GM12878 (cell line): ENCODE measurements around the gene NBPF26. TPM values are rescaled to one million over a fixed set of nuclear protein-coding genes. Genes with fewer than 3 reads are reported as not detected.
"Not testable (repeated sequence)": the region's sequence is repeated elsewhere in the genome, so short reads cannot be mapped to it uniquely, and the experiment has no call there.

Experiments
- ATAC-seq: fragments of 200-7000 bp; cut with Tn5 transposase; 3 replicates; pipeline ENCODE4 v1.9.1; 2020; ENCODE audit warnings: mild to moderate bottlenecking, moderate library complexity
- Bru-seq: library from RNA; stranded (reverse); fragments of 400-500 nt; gene quantifications from one replicate; lab custom pipeline; 2021; lab: Mats Ljungman, UMichigan
- BruChase-seq, 2 experiments: library from RNA; stranded (reverse); fragments of 400-500 nt; gene quantifications; one replicate each; lab custom pipeline; 2021; lab: Mats Ljungman, UMichigan
- BruUV-seq: library from RNA; stranded (reverse); fragments of 400-500 nt; replicated peaks from 2 replicates; lab custom pipeline; 2021; lab: Mats Ljungman, UMichigan
- CTCF ChIA-PET: fragments of 300-600 bp; sonication (Branson Sonifier 250); formaldehyde crosslinking; extraction: SDS; loops from one replicate; lab custom pipeline; 2021; ENCODE audit warnings: inconsistent platforms; lab: Yijun Ruan, JAX
- POLR2A ChIA-PET: fragments of 350-600 bp; formaldehyde crosslinking; extraction: SDS; loops from one replicate; lab custom pipeline; 2021; ENCODE audit warnings: inconsistent platforms; lab: Charles Lee
- RAD21 ChIA-PET: fragments of 300-600 bp; sonication (Branson Sonifier 250); formaldehyde crosslinking; loops from one replicate; lab custom pipeline; 2023; ENCODE audit warnings: antibody characterized with exemption; ENCODE audit not compliant: unreplicated experiment; lab: Charles Lee
- SMC1A ChIA-PET: fragments of 300-600 bp; sonication (Branson Sonifier 250); formaldehyde crosslinking; loops from one replicate; lab custom pipeline; 2023; ENCODE audit not compliant: unreplicated experiment, uncharacterized antibody; lab: Charles Lee
- DNase-seq: peaks from one replicate; pipeline ENCODE4 v3.0.0-alpha.2; 2011; ENCODE audit warnings: low read depth, low spot score
- FAIRE-seq: peaks from 3 replicates; lab custom pipeline; 2011; peaks lifted over from hg19 to GRCh38; lab: Jason Lieb, UNC
- H2AFZ ChIP-seq: 2 replicates; pipeline ENCODE4 v1.6.0; 2011; ENCODE audit warnings: low read depth, low read length, control low read depth; ENCODE audit not compliant: control insufficient read depth
- H3K27ac ChIP-seq: 2 replicates; pipeline ENCODE4 v1.5.1; 2011; ENCODE audit warnings: control low read depth; ENCODE audit not compliant: control insufficient read depth, insufficient read depth
- H3K27me3 ChIP-seq, 2 experiments: replicated peaks in 1 of 2; 2 replicates each; pipeline versions ENCODE4 v1.6.0 to v1.6.1; 2011; ENCODE audit warnings: low read length in 1 of 2; ENCODE audit not compliant: control insufficient read depth in 2 of 2, insufficient read depth in 2 of 2
- H3K36me3 ChIP-seq, 2 experiments: 2 replicates each; pipeline ENCODE4 v1.5.1; 2011; ENCODE audit warnings: low read length in 1 of 2; ENCODE audit not compliant: control insufficient read depth in 2 of 2, insufficient read depth in 2 of 2
- H3K4me1 ChIP-seq: 2 replicates; pipeline ENCODE4 v1.6.1; 2011; ENCODE audit warnings: mild to moderate bottlenecking, low read length, moderate library complexity, mixed read lengths; ENCODE audit not compliant: control insufficient read depth, insufficient read depth
- H3K4me2 ChIP-seq: 2 replicates; pipeline ENCODE4 v1.6.0; 2011; ENCODE audit warnings: control low read depth; ENCODE audit not compliant: control insufficient read depth, insufficient read depth
- H3K4me3 ChIP-seq: fragments of 200-600 bp; sonication (generic); 2 replicates; pipeline ENCODE4 v1.5.1; 2016
- H3K79me2 ChIP-seq: 2 replicates; pipeline ENCODE4 v1.6.0; 2011; ENCODE audit warnings: low read length; ENCODE audit not compliant: control insufficient read depth, insufficient read depth
- H3K9ac ChIP-seq: 2 replicates; pipeline ENCODE4 v1.8.0; 2011; ENCODE audit warnings: low read length, control low read depth, mixed read lengths; ENCODE audit not compliant: control insufficient read depth, insufficient read depth
- H3K9me3 ChIP-seq: replicated peaks from 3 replicates; pipeline ENCODE4 v1.5.1; 2011; ENCODE audit warnings: mild to moderate bottlenecking, low read length; ENCODE audit not compliant: control insufficient read depth, insufficient read depth
- H4K20me1 ChIP-seq: 2 replicates; pipeline ENCODE4 v1.6.0; 2011; ENCODE audit not compliant: control insufficient read depth, insufficient read depth
- CHD2 ChIP-seq: IDR thresholded peaks from 2 replicates; pipeline ENCODE4 v1.6.1; 2011; ENCODE audit warnings: low read depth, low read length, improper control_type of control experiment, borderline replicate concordance
- POLR2A ChIP-seq: IDR thresholded peaks from 2 replicates; pipeline ENCODE4 v1.6.1; 2011; ENCODE audit warnings: low read depth, mild to moderate bottlenecking, low read length
- RUNX3 ChIP-seq: IDR thresholded peaks from 2 replicates; pipeline ENCODE4 v1.6.1; 2012; ENCODE audit warnings: low read length, inconsistent platforms
- WGBS: methylation state at CpG from one replicate; pipeline ENCODE4 v1.1.6; 2016; ENCODE audit warnings: low lambda C conversion rate; ENCODE audit not compliant: insufficient replicate concordance, insufficient coverage; ENCODE audit errors: missing lambda C conversion rate; 5-methylcytosine and 5-hydroxymethylcytosine counted together
- in situ Hi-C: fragments of 300-500 bp; cut with MboI; formaldehyde crosslinking; loops from 9 replicates; pipeline ENCODE4 v1.14.3; 2018; ENCODE audit warnings: mixed read lengths
- intact Hi-C: fragments of 100-400 bp; cut with micrococcal nuclease; formaldehyde crosslinking; loops from one replicate; pipeline ENCODE4 v1.14.2; 2022; ENCODE audit not compliant: unreplicated experiment
- long read RNA-seq, 2 experiments: library from polyadenylated mRNA; unstranded; transcript quantifications; one replicate each; pipeline ENCODE4 v2.0.0, GENCODE V29; 2019 to 2020
- polyA minus RNA-seq, 3 experiments: library from RNA; depleted of rRNA, polyadenylated mRNA; stranded (reverse); fragments of >200 nt; gene quantifications; 2 replicates each; pipeline ENCODE4 v1.2.3, GENCODE V29; 2011
- polyA plus RNA-seq, 11 experiments: library from polyadenylated mRNA; depleted of rRNA in 4 of 11; unstranded in 6 of 11; stranded (reverse) in 5 of 11; fragments of >200 nt; fragmentation: Nextera tagmentation in 4 of 11; fragmentation: Illumina TruSeq in 1 of 11; extraction: Ambion mirVana in 4 of 11; extraction: Trizol in 1 of 11; gene quantifications; 1 replicate in 1 of 11; 2 replicates in 10 of 11; pipeline versions ENCODE4 v1.2.1 to v1.2.3, GENCODE V29; 2011 to 2016; ENCODE audit warnings: inconsistent platforms in 2 of 11, missing spikeins in 2 of 11, low read depth in 1 of 11
- total RNA-seq, 4 experiments: library from RNA; depleted of rRNA in 3 of 4; stranded (reverse); fragments of >200 nt in 3 of 4; fragmentation: Illumina TruSeq in 1 of 4; extraction: Trizol in 1 of 4; gene quantifications; 2 replicates each; pipeline versions ENCODE4 v1.2.1 to v1.2.3, GENCODE V29; 2013 to 2021

NBPF26 gene
- total RNA-seq (2013; cell fraction: nucleolus; rRNA removed), result 26.8 and 27.2 TPM in 2 replicates
- total RNA-seq (2014; rRNA removed) (4.4 and 4.5 TPM in 2 replicates), total RNA-seq (2014; rRNA removed; fragmentation: Illumina TruSeq; extraction: Trizol) (4.7 TPM in 2 replicates), total RNA-seq (2021) (4.7 and 5.0 TPM in 2 replicates), polyA plus RNA-seq (2011; rRNA removed) (8.8 and 10.7 TPM in 2 replicates), polyA plus RNA-seq (2014; fragmentation: Illumina TruSeq; extraction: Trizol) (5.0 and 6.1 TPM in 2 replicates), polyA plus RNA-seq (2014; fragmentation: Nextera tagmentation; extraction: Ambion mirVana) (1 to 10 TPM in 1 of 2 experiments, under 1 TPM in 1; 0.21 to 1.0 TPM), polyA plus RNA-seq (2014; rRNA removed) (3.8 and 4.4 TPM in 2 replicates), polyA plus RNA-seq (2016; fragmentation: Nextera tagmentation; extraction: Ambion mirVana) (1 to 10 TPM; 1.4 to 1.6 TPM), polyA minus RNA-seq (2011; rRNA and poly(A)+ RNA removed) (33.3 and 33.5 TPM in 2 replicates), Bru-seq, nascent RNA (percentile 48 among the genes with signal in this experiment), BruChase-seq, experiment 1, labeled RNA remaining after a 6-hour chase (percentile 44 among the genes with signal in this experiment), BruChase-seq, experiment 2, labeled RNA remaining after a 2-hour chase (percentile 48 among the genes with signal in this experiment)
- polyA plus RNA-seq (2011; ENCODE audit: low read depth), result 3.5 TPM
- 6.5 and 7.3 TPM in 2 replicates for polyA plus RNA-seq (2011; cell fraction: cytosol; rRNA removed)
- 29.2 and 32.5 TPM in 2 replicates for polyA plus RNA-seq (2011; cell fraction: nucleus; rRNA removed)
- polyA plus RNA-seq (2012), result 3.3 and 4.1 TPM in 2 replicates
- 4.5 and 5.9 TPM in 2 replicates for polyA minus RNA-seq (2011; cell fraction: cytosol; rRNA and poly(A)+ RNA removed)
- polyA minus RNA-seq (2011; cell fraction: nucleus; rRNA and poly(A)+ RNA removed), result 16.2 and 26.6 TPM in 2 replicates
- long read RNA-seq, experiment 1, result 0 reads
- long read RNA-seq, experiment 2, partial matches to known transcripts, result 0 of 5 reads
- long read RNA-seq, experiment 2, other reads (novel, unspliced or antisense), result 5 of 5 reads

- in situ Hi-C loops, H3K79me2 ChIP-seq, RAD21 ChIA-PET, H3K27me3 ChIP-seq, H3K9me3 ChIP-seq, CTCF ChIA-PET, BruUV-seq, H3K36me3 ChIP-seq, POLR2A ChIA-PET, SMC1A ChIA-PET, H3K27ac ChIP-seq, H3K9ac ChIP-seq, H4K20me1 ChIP-seq, H3K4me1 ChIP-seq, intact Hi-C loops, DNase-seq, FAIRE-seq: not testable (repeated sequence)
- ATAC-seq, result peak; percentile 86
- peak within 1 kb of the TSS; percentile 61 for H3K4me3 ChIP-seq
- peak within 1 kb of the TSS; percentile 33; the same call in 1 of the 2 replicates for H3K4me2 ChIP-seq
- TF ChIP-seq RUNX3 (peak; percentile 49), POLR2A (peak; percentile 49; the same call in 1 of the 2 replicates), CHD2 (peak; percentile 62)
- peak within 1 kb of the TSS; percentile 47; the same call in 1 of the 2 replicates for H2AFZ ChIP-seq
- WGBS, result 0% methylated on average over 20 of the region's 74 CpGs
Observed at GRCh38 chr1:120723715-120724402, at the start of gene NBPF26. NBPF26 (plus strand) TSS chr1:120723945.

GRCh38 chr1:120680106-120680819 lies 43.5 kb upstream of the NBPF26 start:
- H3K27me3 ChIP-seq, H3K4me1 ChIP-seq, H4K20me1 ChIP-seq, RAD21 ChIA-PET, FAIRE-seq, POLR2A ChIA-PET, H3K4me2 ChIP-seq, H2AFZ ChIP-seq, in situ Hi-C loops, BruUV-seq, H3K27ac ChIP-seq, H3K9ac ChIP-seq, H3K36me3 ChIP-seq, SMC1A ChIA-PET, CTCF ChIA-PET, H3K79me2 ChIP-seq, intact Hi-C loops, H3K9me3 ChIP-seq, DNase-seq, H3K4me3 ChIP-seq, ATAC-seq: not testable (repeated sequence)
- 100% methylated on average over 2 of the region's 2 CpGs for WGBS

- POLR2A ChIA-PET, CTCF ChIA-PET, RAD21 ChIA-PET: not testable (repeated sequence)
Observed at GRCh38 chr1:120680938-120681337, 42.8 kb upstream of the NBPF26 start.

More at GRCh38 chr1:120680938-120681337, 42.8 kb upstream of the NBPF26 start:
- H3K4me2 ChIP-seq, BruUV-seq, H3K36me3 ChIP-seq, H3K27me3 ChIP-seq, H3K4me3 ChIP-seq, H3K79me2 ChIP-seq, H3K27ac ChIP-seq, H3K9me3 ChIP-seq, in situ Hi-C loops, FAIRE-seq, H2AFZ ChIP-seq, H4K20me1 ChIP-seq, intact Hi-C loops, DNase-seq, SMC1A ChIA-PET, ATAC-seq, H3K9ac ChIP-seq, H3K4me1 ChIP-seq: not testable (repeated sequence)
- 0% methylated on average over 1 of the region's 2 CpGs for WGBS
